ENCODE results near the gene ALKAL2.

GRCh38 chr2:253202-253638, 34.7 kb downstream of the ALKAL2 start:
- TF ChIP-seq EP300 (IDR thresholded peaks at IDR 0.05), result no peak
- TF ChIP-seq CTCF (IDR thresholded peaks at IDR 0.05), result no peak

Measured in suprapubic skin (tissue), 3 donors.